SU-DHL-6 (cell line): ENCODE results near the gene FSTL1.

ENCODE experiments used
- CTCF ChIP-seq: fragments of 200-600 bp; sonication (generic); IDR thresholded peaks from one replicate; pipeline ENCODE4 v1.5.1; 2017; ENCODE audit warnings: antibody characterized with exemption, mild to moderate bottlenecking, low read length, moderate library complexity; ENCODE audit not compliant: insufficient read depth, poor library complexity, severe bottlenecking
- EZH2phosphoT487 ChIP-seq: fragments of 200-600 bp; sonication (generic), shearing (Covaris generic); conservative IDR thresholded peaks from 2 replicates; pipeline ENCODE4 v1.6.1; 2018; ENCODE audit warnings: mild to moderate bottlenecking, antibody characterized with exemption, low read length, moderate library complexity, mixed read lengths

GRCh38 chr3:120451272-120451761 is 525 bp upstream of the FSTL1 start:
- no peak for TF ChIP-seq CTCF
- no peak for TF ChIP-seq EZH2phosphoT487
